Stimulated activated CD8-positive, alpha-beta memory T cell treated with anti-CD3 and anti-CD28 coated beads, Interleukin-2, amount 100 ng/mL, for 48 hours (primary cell): Measurements from ENCODE around the gene HIP1.
"Not testable (repeated sequence)": the region's sequence is repeated elsewhere in the genome, so short reads cannot be mapped to it uniquely, and the experiment has no call there.

ENCODE experiments used
- DNase-seq, 2 donors: peaks; one replicate each; pipeline ENCODE4 v3.0.0-alpha.2; 2020; ENCODE audit warnings: low read depth in 2 of 2

HIP1 gene

GRCh38 chr7:75686551-75686950 is 52.2 kb downstream of the HIP1 start:
- DNase-seq, result no peak

- DNase-seq, result not testable (repeated sequence)
Measured at GRCh38 chr7:75682052-75682451, 56.7 kb downstream of the HIP1 start.

- DNase-seq, result no peak
Measured at GRCh38 chr7:75679060-75679459, 59.7 kb downstream of the HIP1 start.

GRCh38 chr7:75669579-75669978 is 69.2 kb downstream of the HIP1 start:
- DNase-seq, result no peak

- DNase-seq, result no peak
Measured at GRCh38 chr7:75667938-75668337, 70.8 kb downstream of the HIP1 start.

- no peak for DNase-seq
Measured at GRCh38 chr7:75663302-75663907, 75.3 kb downstream of the HIP1 start.

GRCh38 chr7:75662579-75663301 is 76.0 kb downstream of the HIP1 start:
- no peak for DNase-seq

GRCh38 chr7:75660566-75661215 is 78.0 kb downstream of the HIP1 start:
- DNase-seq, result no peak

GRCh38 chr7:75658802-75659201 is 79.9 kb downstream of the HIP1 start:
- DNase-seq, result no peak

GRCh38 chr7:75658369-75658768 is 80.4 kb downstream of the HIP1 start:
- no peak for DNase-seq

GRCh38 chr7:75657866-75658265 is 80.9 kb downstream of the HIP1 start:
- DNase-seq, result no peak

GRCh38 chr7:75656740-75657139 is 82.0 kb downstream of the HIP1 start:
- DNase-seq, result no peak

GRCh38 chr7:75655536-75655935 is 83.2 kb downstream of the HIP1 start:
- DNase-seq, result no peak

GRCh38 chr7:75654855-75655254 is 83.9 kb downstream of the HIP1 start:
- no peak for DNase-seq

- no peak for DNase-seq
Measured at GRCh38 chr7:75653651-75654050, 85.1 kb downstream of the HIP1 start.

GRCh38 chr7:75652788-75653187 is 86.0 kb downstream of the HIP1 start:
- DNase-seq, result no peak

- DNase-seq, result no peak
Measured at GRCh38 chr7:75650681-75651080, 88.1 kb downstream of the HIP1 start.

- DNase-seq, result no peak
Measured at GRCh38 chr7:75650062-75650461, 88.7 kb downstream of the HIP1 start.

GRCh38 chr7:75649462-75649861 is 89.3 kb downstream of the HIP1 start:
- DNase-seq, result no peak

- no peak for DNase-seq
Measured at GRCh38 chr7:75647709-75648438, 90.9 kb downstream of the HIP1 start.

- DNase-seq, result no peak
Measured at GRCh38 chr7:75646571-75647102, 92.1 kb downstream of the HIP1 start.

- no peak for DNase-seq
Measured at GRCh38 chr7:75645570-75645969, 93.2 kb downstream of the HIP1 start.
